Mesendoderm (in vitro differentiated cells): ENCODE results near the gene SUCO.
A peak's percentile ranks its signal among the peaks of the same experiment; 100 is the strongest.

Source experiments
- DNase-seq: peaks from one replicate; pipeline ENCODE4 v3.0.0; 2013
- H2AK5ac ChIP-seq: 2 replicates; pipeline ENCODE4 v1.6.1; 2013; ENCODE audit warnings: low read length, inconsistent platforms
- H2BK120ac ChIP-seq: 2 replicates; pipeline ENCODE4 v1.6.1; 2013; ENCODE audit warnings: low read depth, mild to moderate bottlenecking, low read length, moderate library complexity, mixed read lengths
- H2BK15ac ChIP-seq: replicated peaks from 2 replicates; pipeline ENCODE4 v1.6.1; 2013; ENCODE audit warnings: low read depth, mild to moderate bottlenecking, moderate library complexity
- H2BK5ac ChIP-seq: 2 replicates; pipeline ENCODE4 v1.6.1; 2013; ENCODE audit warnings: low read length, inconsistent platforms
- H3K18ac ChIP-seq: 2 replicates; pipeline ENCODE4 v1.6.1; 2013; ENCODE audit warnings: mild to moderate bottlenecking, low read length, mixed read lengths
- H3K23ac ChIP-seq: one replicate; pipeline ENCODE4 v1.6.1; 2013; ENCODE audit warnings: low read length
- H3K27ac ChIP-seq: 2 replicates; pipeline ENCODE4 v1.5.1; 2013; ENCODE audit warnings: low read depth, mild to moderate bottlenecking, inconsistent platforms, low read length, moderate library complexity
- H3K27me3 ChIP-seq: 2 replicates; pipeline ENCODE4 v1.6.1; 2013; ENCODE audit warnings: low read length, control low read depth, mild to moderate bottlenecking, inconsistent platforms; ENCODE audit not compliant: insufficient read depth, poor library complexity
- H3K36me3 ChIP-seq: 2 replicates; pipeline ENCODE4 v1.6.1; 2013; ENCODE audit warnings: low read length, inconsistent platforms; ENCODE audit not compliant: control insufficient read depth, insufficient read depth
- H3K4ac ChIP-seq: one replicate; pipeline ENCODE4 v1.6.1; 2013; ENCODE audit warnings: low read depth, mild to moderate bottlenecking, low read length, moderate library complexity
- H3K4me1 ChIP-seq: 2 replicates; pipeline ENCODE4 v1.6.1; 2013; ENCODE audit warnings: low read depth, low read length, inconsistent platforms; ENCODE audit not compliant: control insufficient read depth
- H3K4me2 ChIP-seq: 2 replicates; pipeline ENCODE4 v1.6.1; 2013; ENCODE audit warnings: low read length
- H3K4me3 ChIP-seq: 2 replicates; pipeline ENCODE4 v1.5.1; 2013; ENCODE audit warnings: mild to moderate bottlenecking, low read length
- H3K56ac ChIP-seq: one replicate; pipeline ENCODE4 v1.6.1; 2013; ENCODE audit warnings: low read length
- H3K79me1 ChIP-seq: 2 replicates; pipeline ENCODE4 v1.6.1; 2013; ENCODE audit warnings: low read length, inconsistent platforms
- H3K79me2 ChIP-seq: 2 replicates; pipeline ENCODE4 v1.6.1; 2013; ENCODE audit warnings: mild to moderate bottlenecking, low read length; ENCODE audit not compliant: control insufficient read depth, insufficient read depth
- H3K9ac ChIP-seq: 2 replicates; pipeline ENCODE4 v1.6.1; 2013; ENCODE audit warnings: low read length, inconsistent platforms
- H4K5ac ChIP-seq: one replicate; pipeline ENCODE4 v1.6.1; 2013; ENCODE audit warnings: low read length
- H4K8ac ChIP-seq: one replicate; pipeline ENCODE4 v1.6.1; 2013; ENCODE audit warnings: low read depth, mild to moderate bottlenecking, control low read depth, low read length, moderate library complexity
- WGBS: extraction: QIAGEN DNeasy Blood & Tissue Kit; methylation state at CpG from one replicate; pipeline ENCODE4 v1.1.7; 2013; ENCODE audit warnings: low lambda C conversion rate, missing lambda C conversion rate; ENCODE audit not compliant: insufficient coverage; ENCODE audit errors: extremely low coverage; 5-methylcytosine and 5-hydroxymethylcytosine counted together

Gene SUCO

GRCh38 chr1:172551279-172551678 is 18.3 kb downstream of the SUCO start:
- WGBS: no CpG with 5 or more reads among the region's 6 CpGs
- H4K8ac ChIP-seq: no peak overlapping the region
- H3K4me1 ChIP-seq: no peaks in the 10 kb centered on the region
- H3K4ac ChIP-seq: no peak overlapping the region
- no peak for DNase-seq
- no peak overlapping the region for H3K18ac ChIP-seq
- no peak overlapping the region for H3K23ac ChIP-seq
- H2AK5ac ChIP-seq: no peak overlapping the region
- H3K36me3 ChIP-seq: no peaks in the 10 kb centered on the region
- no peak overlapping the region for H2BK5ac ChIP-seq
- H3K79me1 ChIP-seq: no peaks in the 10 kb centered on the region
- no peak overlapping the region for H2BK15ac ChIP-seq
- no peak overlapping the region for H3K4me3 ChIP-seq
- peaks cover 9% of the 10 kb centered on the region for H3K79me2 ChIP-seq
- H3K56ac ChIP-seq: no peak overlapping the region
- no peaks in the 10 kb centered on the region for H3K27me3 ChIP-seq
- H3K27ac ChIP-seq: no peak overlapping the region
- H4K5ac ChIP-seq: no peak overlapping the region
- no peak overlapping the region for H3K4me2 ChIP-seq
- H3K9ac ChIP-seq: no peak overlapping the region
- no peak overlapping the region for H2BK120ac ChIP-seq

DNA sequence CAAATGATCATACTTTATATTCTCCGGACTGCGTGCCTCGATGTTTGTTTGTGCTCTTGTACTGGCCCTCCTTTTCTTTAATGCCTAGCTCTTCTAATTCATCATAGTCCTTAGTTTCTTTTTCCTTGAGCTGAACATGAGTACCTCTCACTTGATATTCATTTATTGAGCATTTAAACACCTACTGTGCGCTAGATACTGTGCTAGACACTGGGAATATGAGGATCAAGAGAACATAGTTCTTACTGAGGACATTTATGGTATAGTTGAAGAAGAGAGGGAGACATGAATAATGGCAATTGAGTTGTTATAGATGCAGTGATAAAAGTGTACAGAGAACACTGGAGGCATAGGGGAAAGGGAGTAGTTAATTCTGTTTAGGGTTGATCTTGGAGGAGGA is 22.0 kb downstream of the SUCO start:
- Histone ChIP-seq H3K4me1 (peaks cover 4% of the 10 kb centered on the region), H3K4me3 (no peak overlapping the region), H4K5ac (no peak overlapping the region), H4K8ac (no peak overlapping the region), H3K4ac (no peak overlapping the region), H3K79me2 (peaks cover 1% of the 10 kb centered on the region), H3K9ac (no peak overlapping the region), H2BK5ac (no peak overlapping the region), H3K79me1 (no peaks in the 10 kb centered on the region), H3K27ac (no peak overlapping the region), H3K4me2 (no peak overlapping the region), H3K27me3 (no peaks in the 10 kb centered on the region), H3K18ac (no peak overlapping the region), H3K56ac (no peak overlapping the region), H2BK15ac (no peak overlapping the region), H2BK120ac (no peak overlapping the region), H3K36me3 (no peaks in the 10 kb centered on the region), H3K23ac (no peak overlapping the region), H2AK5ac (no peak overlapping the region)
- WGBS: no CpG with 5 or more reads among the region's 4 CpGs
- DNase-seq: no peak

- Histone ChIP-seq H4K8ac (no peak overlapping the region), H3K18ac (no peak overlapping the region), H3K9ac (no peak overlapping the region), H3K79me2 (peaks cover 1% of the 10 kb centered on the region), H2BK15ac (no peak overlapping the region), H2BK5ac (no peak overlapping the region), H3K79me1 (peaks cover 6% of the 10 kb centered on the region), H2BK120ac (no peak overlapping the region), H3K23ac (no peak overlapping the region), H3K4me2 (no peak overlapping the region), H3K27ac (no peak overlapping the region), H3K4ac (no peak overlapping the region), H3K27me3 (no peaks in the 10 kb centered on the region), H3K56ac (no peak overlapping the region), H4K5ac (no peak overlapping the region), H3K4me3 (no peak overlapping the region), H3K36me3 (no peaks in the 10 kb centered on the region), H2AK5ac (no peak overlapping the region), H3K4me1 (peaks cover 9% of the 10 kb centered on the region)
- no peak for DNase-seq
Measured at GRCh38 chr1:172556461-172556860, 23.5 kb downstream of the SUCO start.

DNA sequence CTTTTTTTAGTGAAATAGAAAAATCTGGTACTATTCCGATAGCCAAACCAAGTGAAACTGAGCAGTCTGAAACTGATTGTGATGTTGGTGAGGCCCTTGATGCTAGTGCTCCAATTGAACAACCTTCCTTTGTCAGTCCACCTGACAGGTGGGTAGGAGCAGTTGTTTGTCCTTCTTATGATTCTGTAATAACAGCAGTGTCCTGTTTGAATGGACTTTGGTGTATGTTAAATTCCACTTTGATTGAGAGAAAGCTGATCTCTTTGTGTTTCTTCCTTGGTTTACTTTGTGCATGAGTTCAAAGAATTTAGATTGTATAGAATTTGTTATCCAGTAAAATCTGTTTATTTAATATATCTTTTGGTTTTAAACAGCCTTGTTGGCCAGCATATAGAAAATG is 24.3 kb downstream of the SUCO start:
- Histone ChIP-seq H3K4me1 (peaks cover 9% of the 10 kb centered on the region), H3K23ac (no peak overlapping the region), H3K4ac (no peak overlapping the region), H4K5ac (no peak overlapping the region), H3K27me3 (no peaks in the 10 kb centered on the region), H2BK15ac (no peak overlapping the region), H3K27ac (no peak overlapping the region), H2BK120ac (no peak overlapping the region), H3K79me2 (peaks cover 1% of the 10 kb centered on the region), H3K79me1 (peaks cover 8% of the 10 kb centered on the region), H2AK5ac (no peak overlapping the region), H3K4me2 (no peak overlapping the region), H3K9ac (no peak overlapping the region), H3K36me3 (no peaks in the 10 kb centered on the region), H4K8ac (no peak overlapping the region), H3K4me3 (no peak overlapping the region), H3K56ac (no peak overlapping the region), H3K18ac (no peak overlapping the region), H2BK5ac (no peak overlapping the region)
- DNase-seq: no peak
- no CpG with 5 or more reads among the region's 1 CpG for WGBS

DNA sequence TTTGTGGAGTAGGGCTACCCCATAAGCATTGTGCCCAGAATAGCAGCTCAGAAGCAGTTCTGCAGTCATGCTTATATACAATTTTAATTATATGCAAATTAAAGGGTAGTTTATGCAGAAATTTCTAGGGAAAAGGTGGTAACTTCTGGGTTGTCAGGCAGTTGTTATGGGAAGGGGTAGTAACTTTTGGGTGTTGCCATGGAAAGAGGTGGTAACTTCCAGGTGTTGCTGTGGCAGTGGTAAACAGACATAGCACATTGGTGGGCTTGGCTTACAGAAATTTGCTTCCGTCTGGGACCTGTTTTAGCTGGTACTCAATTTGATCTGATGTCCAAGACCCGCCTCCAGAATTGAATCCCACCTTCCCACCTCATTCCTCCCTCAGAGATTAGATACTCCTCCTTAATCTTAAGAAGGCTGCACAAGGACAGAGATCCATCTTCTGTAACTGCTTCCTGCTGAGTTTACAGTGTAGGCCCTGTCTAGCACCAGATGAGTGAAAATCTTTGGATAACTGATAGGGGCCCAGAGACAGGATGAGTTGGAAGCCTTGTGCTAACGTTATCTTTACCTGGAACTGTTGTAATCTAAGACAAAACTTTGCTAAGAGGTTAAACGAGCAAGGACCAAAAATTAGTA is 26.7 kb downstream of the SUCO start:
- H3K4me2 ChIP-seq: no peak overlapping the region
- no peak overlapping the region for H4K5ac ChIP-seq
- no peaks in the 10 kb centered on the region for H3K79me2 ChIP-seq
- peak overlapping the region; percentile 72 for H3K27ac ChIP-seq
- no peak overlapping the region for H3K18ac ChIP-seq
- no CpG with 5 or more reads among the region's 4 CpGs for WGBS
- no peak overlapping the region for H2BK15ac ChIP-seq
- H3K56ac ChIP-seq: no peak overlapping the region
- H3K79me1 ChIP-seq: peaks cover 9% of the 10 kb centered on the region
- H3K36me3 ChIP-seq: no peaks in the 10 kb centered on the region
- peak; percentile 94 for DNase-seq
- no peak overlapping the region for H4K8ac ChIP-seq
- H3K4me3 ChIP-seq: no peak overlapping the region
- no peaks in the 10 kb centered on the region for H3K27me3 ChIP-seq
- peaks cover 9% of the 10 kb centered on the region for H3K4me1 ChIP-seq
- H2BK120ac ChIP-seq: no peak overlapping the region
- no peak overlapping the region for H3K23ac ChIP-seq
- no peak overlapping the region for H2AK5ac ChIP-seq
- H3K4ac ChIP-seq: peak overlapping the region; percentile 0
- no peak overlapping the region for H3K9ac ChIP-seq
- H2BK5ac ChIP-seq: peak overlapping the region; percentile 36

DNA sequence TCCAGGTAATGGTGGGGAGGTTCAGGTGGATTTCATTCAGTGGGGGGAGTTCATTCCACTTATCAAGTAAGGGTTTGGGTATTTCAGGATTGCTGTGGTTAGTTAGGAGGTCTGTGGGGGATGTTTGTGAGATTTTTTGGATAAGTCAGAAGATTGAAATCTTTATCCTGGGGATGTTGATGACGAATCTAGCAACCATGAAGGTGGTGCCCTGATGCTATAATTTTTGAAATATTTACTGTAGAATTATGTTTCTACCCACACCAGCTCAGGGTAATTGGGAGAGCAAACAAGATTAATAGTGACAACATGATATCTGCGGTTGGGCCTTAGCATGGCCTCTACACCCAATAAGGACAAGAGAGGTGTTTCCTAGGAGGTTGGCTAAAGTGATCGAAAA is 28.3 kb downstream of the SUCO start:
- no peak overlapping the region for H3K23ac ChIP-seq
- H3K9ac ChIP-seq: no peak overlapping the region
- no peak overlapping the region for H3K56ac ChIP-seq
- DNase-seq: no peak
- H3K36me3 ChIP-seq: no peaks in the 10 kb centered on the region
- H3K79me2 ChIP-seq: no peaks in the 10 kb centered on the region
- H3K4me3 ChIP-seq: no peak overlapping the region
- H2BK5ac ChIP-seq: no peak overlapping the region
- no CpG with 5 or more reads among the region's 3 CpGs for WGBS
- no peak overlapping the region for H4K8ac ChIP-seq
- no peak overlapping the region for H3K4me2 ChIP-seq
- no peaks in the 10 kb centered on the region for H3K27me3 ChIP-seq
- no peak overlapping the region for H4K5ac ChIP-seq
- no peak overlapping the region for H2BK120ac ChIP-seq
- H2BK15ac ChIP-seq: no peak overlapping the region
- no peak overlapping the region for H3K18ac ChIP-seq
- no peak overlapping the region for H3K27ac ChIP-seq
- H3K79me1 ChIP-seq: peaks cover 9% of the 10 kb centered on the region
- H3K4me1 ChIP-seq: peaks cover 9% of the 10 kb centered on the region
- H3K4ac ChIP-seq: no peak overlapping the region
- H2AK5ac ChIP-seq: no peak overlapping the region
